ENCODE measurements around the gene SEPSECS.
A peak's percentile ranks its signal among the peaks of the same experiment; 100 is the strongest.

Gene SEPSECS

DNA sequence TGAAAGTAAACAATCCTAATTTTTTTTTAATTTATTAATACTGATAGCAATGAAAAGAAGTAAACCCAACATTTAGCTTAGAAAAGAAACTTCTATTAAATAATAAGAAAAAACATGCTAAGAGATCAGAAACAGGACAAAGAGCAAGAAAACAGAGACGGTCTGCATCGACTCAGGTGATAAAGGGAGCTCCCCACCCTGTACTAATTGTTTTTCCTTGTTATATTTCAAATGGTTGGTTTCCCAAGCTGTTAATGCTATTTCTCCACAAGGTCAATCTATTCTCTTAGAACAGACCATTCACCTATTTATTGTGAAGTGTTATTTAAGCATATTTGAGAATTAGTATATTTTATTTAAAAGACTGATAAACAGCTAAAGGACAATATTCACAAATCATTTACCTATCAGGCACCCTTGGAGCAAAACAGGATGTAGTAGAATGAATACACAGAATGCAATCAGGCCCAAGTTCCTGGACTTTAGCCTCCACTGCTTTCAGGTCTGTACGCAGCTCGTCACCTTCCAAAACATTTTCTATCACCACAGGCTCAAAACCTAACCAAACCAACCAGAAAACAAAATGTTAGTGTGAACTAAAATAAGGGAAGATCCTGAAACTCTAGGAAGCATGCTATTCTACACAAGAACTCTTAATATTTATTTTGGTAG lies 5.5 kb downstream of the SEPSECS start:
- no peak for DNase-seq

DNA sequence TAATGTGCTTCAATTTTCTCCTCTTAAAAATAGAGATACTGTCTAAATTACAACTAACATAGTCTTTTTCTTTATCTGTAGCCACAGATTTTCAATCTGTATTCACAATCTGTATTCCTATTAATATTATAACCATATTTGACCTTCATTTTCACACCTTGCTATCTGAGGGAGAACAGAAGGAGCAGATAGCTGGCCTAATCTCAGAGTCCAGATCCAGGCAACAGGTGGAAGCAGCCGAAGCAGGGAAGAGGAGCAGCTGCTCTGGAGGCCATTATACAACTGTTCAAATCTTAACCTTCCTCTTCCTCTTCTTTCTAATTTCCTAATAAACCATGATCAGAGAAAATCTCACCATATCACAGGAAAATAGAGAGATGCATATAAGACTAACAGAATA lies 14.2 kb downstream of the SEPSECS start:
- DNase-seq: no peak

DNA sequence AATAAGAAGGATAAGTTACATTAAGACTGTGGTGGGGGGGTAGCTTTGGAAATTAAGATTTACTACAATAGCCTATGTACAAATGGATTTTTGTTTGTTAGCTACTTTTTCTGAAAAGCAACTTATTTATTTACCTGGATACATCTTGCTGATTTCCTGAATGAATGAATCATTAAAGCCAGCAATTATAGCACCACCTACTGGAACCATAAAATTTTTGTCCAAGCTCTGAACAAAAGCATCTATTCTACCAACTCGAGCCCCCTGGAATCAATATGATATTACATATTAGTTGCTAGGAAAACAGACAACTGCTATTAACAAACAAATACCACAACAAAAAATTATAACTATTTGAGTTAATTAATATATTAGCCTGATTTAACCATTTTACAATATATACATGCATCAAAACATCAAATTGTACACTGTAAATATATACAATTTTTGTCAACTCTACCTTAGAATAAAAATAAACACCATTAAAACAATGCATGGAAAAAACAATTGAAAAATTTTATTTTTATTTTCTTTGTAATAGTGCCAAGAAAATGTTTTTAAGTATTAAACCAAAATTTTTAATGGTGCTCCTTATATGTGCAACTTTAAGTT lies 15.3 kb downstream of the SEPSECS start:
- DNase-seq: peak; percentile 45

DNA sequence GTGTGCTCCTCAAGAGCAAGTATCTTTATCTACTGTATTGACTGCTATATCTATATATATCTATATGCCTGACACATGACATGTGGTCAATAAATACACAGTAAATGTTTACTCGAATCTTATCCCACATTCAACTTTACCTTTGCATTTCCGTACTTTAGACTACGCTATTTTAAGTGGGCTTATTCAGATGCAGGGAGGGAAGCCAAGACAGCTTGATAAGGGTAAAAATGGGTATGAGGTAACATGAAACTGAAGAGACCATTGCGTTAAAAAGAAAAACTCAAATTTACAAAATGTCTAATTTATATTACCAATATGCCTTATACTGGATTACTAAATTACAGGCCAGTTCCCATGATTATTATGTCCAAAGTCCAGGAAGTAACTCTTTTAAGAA lies 17.8 kb downstream of the SEPSECS start:
- no peak for DNase-seq

DNA sequence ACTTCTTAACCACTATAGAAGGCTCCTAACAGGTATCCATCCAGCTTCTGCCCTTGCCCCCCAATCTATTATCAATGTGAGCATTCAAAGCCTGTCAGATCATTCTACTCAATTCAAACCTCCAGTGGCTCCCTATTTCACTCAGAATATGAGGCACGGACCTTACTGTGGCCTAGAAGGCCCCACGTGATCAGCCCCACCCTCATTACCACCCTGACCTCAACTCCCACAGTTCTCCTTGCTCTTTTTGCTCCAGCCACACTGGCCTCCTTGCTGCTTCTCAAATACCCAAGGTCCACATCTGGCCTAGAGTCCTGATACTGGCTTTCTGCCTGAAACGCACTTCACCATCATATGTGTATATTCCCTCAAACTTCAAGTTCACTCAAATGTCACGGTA lies 18.7 kb downstream of the SEPSECS start:
- DNase-seq: no peak

DNA sequence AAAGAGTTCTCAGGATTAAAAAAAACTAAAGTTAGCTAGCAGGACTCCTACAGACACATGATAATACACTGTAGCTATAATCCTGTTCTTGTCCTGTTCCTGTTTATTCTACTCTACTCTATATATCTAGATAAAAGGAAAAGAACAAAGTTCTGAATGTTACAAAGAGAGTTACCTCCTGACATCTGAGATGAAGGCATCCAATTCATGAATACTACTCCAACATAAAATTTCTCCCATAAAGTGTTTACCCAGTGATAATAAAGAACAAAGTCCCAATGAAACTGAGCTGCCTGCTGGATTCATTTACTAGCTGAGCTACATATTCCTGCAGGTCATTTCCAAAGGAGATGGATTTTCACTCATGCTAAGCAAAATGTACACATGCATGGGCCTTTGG lies 27.1 kb downstream of the SEPSECS start:
- DNase-seq: no peak

DNA sequence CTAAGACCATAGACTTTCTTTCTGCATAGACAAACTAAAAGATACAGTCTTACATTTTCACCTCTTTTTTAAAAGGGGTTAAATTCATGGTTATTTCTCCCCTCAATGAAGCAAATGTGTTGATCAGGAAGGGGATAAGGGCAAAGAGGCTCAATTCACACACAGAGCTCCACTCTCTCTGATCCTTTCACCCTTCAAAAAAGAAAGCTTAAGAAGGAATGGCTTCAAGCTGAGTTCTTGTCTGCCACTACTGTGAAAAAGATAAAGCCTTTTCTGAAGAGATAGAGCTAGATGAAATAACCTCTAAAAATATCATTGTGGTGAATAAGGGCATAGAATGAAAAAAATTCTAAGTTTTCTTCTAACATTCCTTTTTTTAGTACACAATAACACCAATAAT lies 28.3 kb downstream of the SEPSECS start:
- DNase-seq: no peak

DNA sequence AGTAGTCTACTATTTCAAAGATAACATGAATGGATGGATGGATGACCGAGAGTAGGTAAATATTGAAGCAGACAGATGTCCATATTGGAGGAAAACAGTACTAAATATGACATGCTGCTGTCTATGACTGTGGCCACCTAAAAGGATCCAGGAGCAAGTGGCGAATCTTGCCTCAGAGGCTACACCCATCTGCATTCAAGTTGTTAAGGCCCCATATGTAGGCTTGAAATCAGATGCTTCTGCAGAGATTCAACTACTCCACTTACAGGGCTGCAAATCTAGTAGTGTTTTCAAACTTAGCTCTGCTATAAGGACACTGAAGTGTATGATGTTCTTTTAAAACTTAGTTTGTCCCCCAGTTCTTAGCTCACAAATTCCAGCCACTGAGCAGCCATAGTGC lies 28.9 kb downstream of the SEPSECS start:
- no peak for DNase-seq

DNA sequence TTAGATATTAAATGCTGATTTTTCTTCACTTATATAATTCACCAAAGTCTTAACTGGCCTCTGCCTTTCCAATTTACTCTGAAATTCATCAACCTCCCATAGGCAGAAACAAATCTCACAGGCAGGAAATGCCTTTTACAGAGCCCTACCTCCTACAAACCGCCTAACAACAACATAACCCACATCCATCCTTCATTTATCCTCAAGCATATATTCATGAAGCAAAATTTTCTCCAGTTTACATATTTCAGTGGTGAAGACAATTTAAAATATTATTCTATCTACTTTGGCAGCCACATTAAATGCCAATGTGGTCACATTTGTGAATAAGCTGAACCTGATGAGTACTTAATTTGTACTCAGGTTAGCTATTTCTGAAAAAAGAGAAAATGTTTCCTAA lies 30.3 kb downstream of the SEPSECS start:
- DNase-seq: no peak

DNA sequence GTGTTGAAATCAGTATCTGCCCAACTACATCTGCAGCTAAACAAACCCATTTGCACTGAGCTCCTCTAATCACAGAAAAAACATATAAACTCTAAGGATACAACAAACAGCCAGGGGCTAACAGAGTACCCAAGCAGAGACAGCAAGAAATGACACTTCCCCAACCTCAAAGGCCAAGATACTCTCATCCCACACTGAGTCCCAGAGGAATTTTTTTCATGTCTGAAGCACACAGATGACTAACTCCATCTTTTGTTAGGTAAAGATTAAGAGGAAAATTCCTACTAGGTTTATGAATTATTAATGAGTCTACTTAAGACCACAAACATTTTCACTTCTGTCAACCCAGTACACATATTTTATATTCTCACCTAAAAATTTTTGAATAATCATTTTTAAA lies 31.6 kb downstream of the SEPSECS start:
- no peak for DNase-seq

DNA sequence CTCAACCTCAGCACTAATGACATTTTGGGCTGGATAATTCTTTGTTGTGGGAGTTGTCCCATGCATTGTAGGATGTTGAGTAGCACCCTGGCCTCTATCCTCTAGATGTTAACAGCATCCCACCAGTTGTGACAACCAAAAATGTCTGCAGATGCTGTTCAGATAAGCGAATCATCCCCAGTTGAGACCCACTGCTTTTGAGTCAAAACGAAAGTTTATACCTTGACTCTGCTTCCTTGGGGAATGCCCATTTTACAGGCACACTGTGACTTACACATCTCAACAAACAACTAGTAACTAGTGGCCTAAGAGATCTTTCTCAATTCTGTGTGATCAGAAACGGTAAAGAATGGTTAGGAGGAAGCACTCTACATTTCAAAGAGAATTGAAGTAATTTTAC lies 37.0 kb downstream of the SEPSECS start:
- DNase-seq: no peak

DNA sequence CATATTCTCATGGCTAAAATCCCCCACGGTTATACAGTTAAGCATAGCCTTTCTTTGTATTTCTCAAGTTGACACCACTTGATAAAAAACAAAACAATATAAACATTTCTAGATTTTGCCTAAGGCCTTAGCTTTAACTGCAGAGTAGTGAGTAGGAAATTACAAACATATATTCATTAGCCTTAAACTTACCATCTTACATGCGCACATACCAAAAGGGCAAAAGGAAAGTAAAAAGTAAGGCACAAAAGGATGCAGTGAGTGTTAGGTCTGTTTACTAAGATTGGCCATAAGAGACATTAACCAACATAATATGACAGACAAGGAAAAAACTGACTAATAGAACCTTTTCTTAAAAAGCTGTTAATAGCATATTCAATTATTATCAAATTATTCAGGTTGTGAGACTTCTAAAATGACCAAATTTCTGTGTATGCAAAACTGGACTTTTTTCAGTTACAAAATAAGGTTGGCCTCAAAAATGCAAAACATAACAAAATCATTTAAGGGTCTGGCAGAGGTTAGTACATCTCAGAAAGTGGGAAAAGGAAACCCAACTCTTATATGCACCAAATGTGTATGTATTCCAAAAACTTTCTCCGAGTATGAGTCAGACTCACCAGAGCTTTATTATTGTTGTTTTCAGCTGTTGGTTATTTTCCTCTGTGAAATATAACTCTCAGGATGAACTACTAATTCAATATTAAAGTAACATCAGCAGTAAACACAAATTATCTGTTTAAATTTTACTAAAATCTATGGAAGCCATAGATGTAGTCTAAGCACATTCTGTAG lies 39.9 kb downstream of the SEPSECS start:
- no peak for DNase-seq

DNA sequence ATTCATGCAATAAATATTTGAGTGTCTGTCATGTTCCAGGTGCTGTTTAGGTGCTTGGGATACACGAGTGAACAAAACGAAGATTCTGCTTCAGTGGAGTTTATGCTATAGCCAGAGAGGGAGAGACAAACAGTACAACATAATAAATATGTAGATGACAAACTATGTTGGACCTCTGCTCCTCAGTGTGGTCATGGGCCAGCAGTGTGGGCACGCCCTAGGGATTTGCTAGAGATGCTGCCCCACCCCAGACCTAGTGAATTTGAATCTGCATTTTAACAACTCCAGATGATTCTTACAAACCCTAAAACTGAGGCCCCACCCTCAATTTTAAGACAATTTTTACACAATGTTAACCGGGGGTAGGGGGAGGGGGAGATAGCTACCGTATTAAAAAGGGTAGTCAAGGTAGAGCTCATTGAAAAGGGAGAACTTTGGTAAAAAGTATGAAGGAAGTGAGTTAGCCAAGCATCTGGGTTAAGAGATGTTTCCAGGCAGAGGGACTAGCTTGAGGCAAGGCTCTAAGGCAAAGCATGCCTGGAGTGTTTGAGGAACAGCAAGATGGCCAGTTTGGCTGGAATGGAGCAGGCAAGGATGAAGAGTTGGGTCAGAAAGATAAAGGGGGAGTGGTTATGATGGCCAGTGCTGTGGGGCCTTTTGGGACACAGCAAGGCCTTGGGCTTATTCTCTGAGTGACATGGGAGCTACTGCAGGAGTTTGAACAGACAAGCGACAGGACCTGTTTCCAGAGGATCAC lies 42.4 kb downstream of the SEPSECS start:
- no peak for DNase-seq

DNA sequence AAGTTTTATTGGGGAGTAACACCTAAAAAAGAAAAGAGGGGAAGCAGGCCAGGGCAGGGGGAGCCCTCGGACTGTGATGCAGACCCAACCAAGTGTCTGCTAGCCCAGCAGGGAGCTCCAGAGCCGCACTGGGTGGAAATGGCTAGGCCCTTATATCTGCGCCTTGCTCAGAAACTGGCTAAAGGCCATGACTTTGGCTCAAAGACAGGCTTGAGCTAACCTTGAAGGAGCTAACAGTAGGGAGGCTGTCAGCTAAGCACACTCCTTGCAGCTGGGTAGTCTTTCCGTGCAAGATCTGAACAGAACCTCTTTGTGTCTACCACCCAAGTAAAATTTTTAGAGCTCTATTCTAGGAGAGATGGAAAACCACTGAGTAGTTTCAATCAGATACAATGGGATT lies 43.0 kb downstream of the SEPSECS start:
- DNase-seq: no peak

DNA sequence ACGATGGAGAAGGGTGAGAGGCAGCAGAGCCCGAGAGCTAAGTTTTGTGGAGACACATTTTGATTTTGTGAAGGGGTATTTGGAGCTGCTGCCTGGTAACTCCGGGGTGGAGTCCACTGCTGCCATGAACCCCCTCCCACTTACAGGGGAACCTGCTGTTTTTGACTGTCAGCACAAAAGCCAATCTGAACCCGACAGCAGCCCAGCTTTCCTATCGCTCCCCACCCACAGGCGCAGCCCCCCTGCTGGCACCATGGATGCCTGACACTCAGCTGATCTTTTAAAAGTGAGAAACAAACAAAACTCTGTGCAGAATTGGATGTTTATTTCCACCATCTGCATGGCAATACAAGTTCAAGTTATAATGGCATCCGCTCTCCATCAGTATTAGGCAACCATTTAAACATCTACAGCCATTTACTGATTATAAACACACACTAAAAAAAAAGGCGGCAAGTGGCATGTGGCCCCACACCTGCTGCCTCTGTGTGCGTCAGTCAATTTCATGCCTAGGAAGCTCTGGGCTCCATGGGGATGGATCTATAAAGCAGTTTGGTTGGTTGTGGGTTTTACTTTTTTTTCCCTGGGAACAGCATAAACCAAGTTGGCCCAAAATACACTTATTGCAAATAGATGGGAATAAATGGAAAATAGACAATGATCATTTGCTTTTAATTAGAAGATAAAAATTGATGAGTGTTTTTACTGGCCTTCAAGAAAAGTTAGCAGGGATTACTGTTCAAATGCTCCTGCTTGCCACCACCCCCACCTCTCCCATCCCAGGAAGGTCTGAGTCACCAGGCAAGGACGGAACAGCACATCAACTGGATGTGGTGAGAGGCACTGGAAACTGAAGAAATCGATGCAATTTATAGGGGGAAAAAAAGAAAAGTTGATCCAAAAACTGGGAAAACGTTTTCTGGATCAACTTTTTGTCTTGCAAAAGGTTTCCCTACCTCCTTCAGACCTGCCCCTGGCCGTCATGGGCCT lies 46.0 kb downstream of the SEPSECS start:
- DNase-seq: no peak

DNA sequence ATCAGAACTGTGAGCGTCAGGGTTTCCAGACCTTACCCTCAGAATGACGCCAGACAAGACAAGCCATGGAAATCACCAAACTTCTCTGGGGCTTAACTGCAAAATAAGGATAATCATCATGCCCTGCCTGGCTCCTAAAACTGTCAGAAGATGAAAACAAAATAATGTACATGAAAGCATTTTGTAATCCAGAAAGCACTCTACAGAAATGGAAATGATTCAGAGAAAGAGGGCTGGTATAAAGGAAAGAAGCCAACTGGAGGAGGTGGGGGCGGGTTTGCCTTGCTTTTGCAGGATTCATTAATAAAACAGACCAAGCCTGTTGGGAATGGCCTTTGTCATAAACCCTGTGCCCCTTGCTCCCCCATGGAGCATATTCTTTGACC lies 47.3 kb downstream of the SEPSECS start:
- DNase-seq: no peak

DNA sequence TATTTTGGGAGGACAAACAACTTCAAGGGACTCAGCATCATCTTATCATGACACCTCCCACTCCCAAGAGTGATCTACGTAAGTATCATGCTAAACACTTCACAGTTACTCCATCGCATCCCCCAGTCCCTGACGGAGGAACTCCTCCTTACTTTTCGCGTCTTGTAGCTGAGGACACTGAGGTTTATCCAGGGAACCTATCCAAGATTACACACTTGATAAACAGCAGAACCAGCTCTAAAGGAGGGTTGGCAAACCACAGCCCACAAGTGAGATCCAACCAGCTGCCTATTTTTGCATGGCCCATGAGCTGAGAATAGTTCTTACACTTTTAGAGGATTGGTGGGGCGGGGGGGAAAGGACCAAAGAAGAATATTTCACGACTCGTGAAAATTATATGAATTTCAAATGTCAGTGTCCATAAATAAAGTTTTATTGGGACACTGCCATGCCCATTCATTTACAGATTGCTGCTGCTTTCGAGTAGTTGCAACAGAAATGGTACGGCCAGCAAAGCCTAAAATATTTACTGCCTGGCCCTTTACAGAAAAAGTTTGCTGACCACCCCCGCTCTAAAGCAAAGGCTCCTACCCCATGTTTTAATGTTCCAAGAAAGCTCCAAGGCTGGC lies 47.8 kb downstream of the SEPSECS start:
- DNase-seq: no peak

DNA sequence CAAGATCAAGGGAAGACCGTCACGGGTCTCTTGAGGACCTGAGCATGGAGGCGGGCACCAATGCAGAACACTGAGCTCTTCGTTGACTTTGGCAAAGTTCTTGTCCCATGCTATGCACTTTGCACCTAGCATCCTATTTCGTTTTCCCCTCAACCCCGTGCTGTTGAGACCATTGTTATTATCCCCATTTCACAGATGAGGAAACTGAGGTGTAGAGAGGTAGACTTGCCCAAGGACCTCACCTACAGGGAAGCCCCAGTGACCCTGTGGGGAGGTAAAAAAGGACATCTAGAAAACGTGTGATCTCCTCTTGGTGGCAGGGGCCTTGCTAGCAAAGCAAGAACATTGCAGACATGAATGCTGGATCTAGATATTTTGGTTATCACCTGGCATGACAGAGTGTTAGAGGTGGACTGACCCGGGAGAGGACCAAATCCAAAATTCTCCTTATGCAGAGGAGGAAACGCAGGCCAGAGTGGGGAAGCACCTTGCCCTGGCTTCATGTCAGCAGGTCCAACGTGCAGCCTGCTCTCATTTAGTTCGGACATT lies 48.5 kb downstream of the SEPSECS start:
- no peak for DNase-seq

DNA sequence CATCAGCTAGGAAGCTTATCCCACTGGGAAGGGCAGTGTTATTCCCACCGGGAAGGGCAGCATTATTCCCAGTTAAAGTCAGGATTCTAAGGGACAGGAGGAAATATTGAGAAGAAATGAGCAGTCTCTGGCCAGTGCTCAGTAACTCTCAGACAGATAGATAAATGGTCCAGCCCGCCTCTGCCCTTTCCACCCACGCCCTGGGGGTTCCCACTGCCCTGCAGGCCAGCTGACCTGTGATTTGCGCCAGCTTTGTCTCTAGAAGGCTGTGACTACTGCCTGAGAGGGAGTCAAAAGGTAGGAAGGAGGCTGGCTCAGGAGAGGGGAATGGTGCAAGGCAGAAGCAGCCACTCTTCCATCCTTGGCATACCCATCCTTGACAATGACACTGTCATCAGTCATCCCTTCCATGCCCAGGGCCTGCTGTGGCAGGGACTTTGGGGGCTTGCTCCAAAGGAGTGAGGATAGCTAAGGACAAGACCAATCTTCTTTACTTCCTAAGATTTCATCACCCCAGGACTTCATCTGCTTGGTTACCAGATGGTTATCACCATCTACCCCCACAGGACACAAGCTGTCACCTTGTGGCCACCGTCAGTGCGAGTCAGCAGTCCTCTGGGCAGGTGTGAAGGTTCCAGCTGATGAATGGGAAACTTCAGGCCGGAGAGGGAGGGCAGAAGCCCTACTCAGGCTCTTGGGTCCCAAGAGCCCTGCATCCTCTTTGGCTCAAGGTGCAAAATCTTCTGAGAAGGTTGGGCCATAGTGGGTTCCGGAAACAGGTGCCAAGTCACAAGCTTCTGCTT lies 49.5 kb downstream of the SEPSECS start:
- no peak for DNase-seq

DNA sequence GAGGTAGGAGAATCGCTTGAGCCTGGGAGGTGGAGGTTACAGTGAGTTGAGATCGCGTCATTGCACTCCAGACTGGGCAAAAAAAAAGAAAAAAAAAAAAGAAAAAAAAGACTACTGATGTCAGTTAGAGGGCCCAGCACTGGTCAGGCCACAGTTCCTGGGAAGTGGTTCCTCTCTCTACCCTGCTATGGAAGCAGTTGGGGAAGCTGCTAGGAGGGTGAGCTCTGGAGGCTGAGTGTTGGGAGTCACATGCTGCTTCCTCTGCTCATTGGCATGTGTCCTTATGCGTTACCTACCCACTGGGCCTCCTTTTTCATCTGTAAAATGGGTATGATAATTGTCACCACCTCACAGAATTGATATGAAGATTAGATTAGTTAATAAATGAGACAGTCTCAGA lies 50.7 kb downstream of the SEPSECS start:
- no peak for DNase-seq

DNA sequence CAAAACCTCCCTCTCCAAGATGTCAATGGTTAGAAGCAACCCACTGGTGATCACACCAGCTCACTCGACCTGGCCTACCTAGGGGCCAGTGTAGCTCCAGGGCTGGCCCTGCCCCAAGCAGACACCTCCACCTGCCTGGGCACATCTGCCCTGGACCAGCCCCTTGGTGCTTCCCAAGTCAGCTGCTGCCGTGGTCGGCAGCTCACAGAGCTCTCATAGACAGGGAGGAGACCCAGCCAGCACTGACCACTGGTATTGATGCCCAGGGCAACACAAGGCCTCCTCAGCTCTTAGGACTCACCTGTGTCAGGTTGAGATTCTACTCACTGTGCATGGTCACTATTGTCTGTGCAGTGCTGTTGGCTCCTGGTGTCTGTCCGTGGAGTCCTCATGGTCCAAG lies 51.7 kb downstream of the SEPSECS start:
- DNase-seq: no peak

Data from NCI-H1694 (cell line).